Measurements from ENCODE around the gene TSR1. TPM values are rescaled to one million over a fixed set of nuclear protein-coding genes. Genes with fewer than 3 reads are reported as not detected.

The TSR1 gene
- polyA plus RNA-seq, 3 donors = 8.1 to 10.8 (median 9.3) TPM

DNA sequence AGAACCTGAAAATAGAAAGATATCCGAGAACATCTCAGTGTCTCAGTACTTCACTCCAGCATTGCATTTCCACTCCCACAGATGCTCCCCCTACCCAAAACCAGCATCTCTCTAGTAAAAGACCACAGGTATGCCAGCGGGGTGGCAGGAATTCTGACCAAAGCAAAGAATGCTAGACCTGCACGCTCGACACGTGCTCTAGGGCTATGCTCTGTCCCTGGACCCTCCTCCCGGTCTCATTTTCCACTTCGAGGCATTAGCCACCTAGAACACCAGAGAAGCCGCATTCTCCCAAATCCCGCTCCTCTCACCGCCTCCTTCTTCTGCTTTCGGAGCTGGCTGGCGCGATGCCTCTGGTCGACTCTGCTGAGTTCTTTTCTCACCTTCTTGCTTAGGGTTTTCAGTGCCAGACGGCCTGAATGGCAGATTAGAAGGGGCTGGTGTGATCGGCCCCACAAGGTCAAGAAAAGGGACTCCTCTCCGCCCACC is 487 bp downstream of the TSR1 start:
- H3K4me3 ChIP-seq (replicated peaks in 1 of 3; ENCODE audit: low read depth in 2 of 3, low read length in 3 of 3) = peak overlapping the region; percentile 84 to 91 (median 88)
- peak overlapping the region; percentile 95 to 97 for H3K4me3 Mint-ChIP-seq
- no peaks in the 10 kb centered on the region for H3K27me3 ChIP-seq (ENCODE audit: control insufficient read depth in 2 of 2, insufficient read depth in 2 of 2, low read length in 2 of 2)
- H3K36me3 ChIP-seq (replicated peaks in 1 of 2; ENCODE audit: control insufficient read depth in 1 of 2, insufficient read depth in 2 of 2, low read length in 2 of 2) = peaks cover 42 to 44% of the 10 kb centered on the region in 2 donors
- H3K36me3 Mint-ChIP-seq = no peaks in the 10 kb centered on the region
- H2AFZ ChIP-seq (ENCODE audit: insufficient read depth, low read depth, low read length, poor library complexity, severe bottlenecking) = peak overlapping the region; percentile 96
- peak overlapping the region; percentile 68 to 94 (median 81) for H3K27ac Mint-ChIP-seq
- TF ChIP-seq CTCF (IDR thresholded peaks at IDR 0.05) = no peak
- intact Hi-C loops (cut with micrococcal nuclease) = loop anchor here in 1 of 2 donors (5.0 kb wide), 1 partner anchor 33 kb away; the partner anchor contains the start of genes SMG6 and SRR
- peak overlapping the region; percentile 74 for H3K9ac ChIP-seq (ENCODE audit: insufficient read depth, low read length, poor library complexity, severe bottlenecking)
- peaks cover 15% of the 10 kb centered on the region for H3K4me1 Mint-ChIP-seq
- H3K79me2 ChIP-seq (ENCODE audit: insufficient read depth, low read length) = peaks cover 18% of the 10 kb centered on the region
- peaks cover 0 to 4% (median 0%) of the 10 kb centered on the region in 3 donors for H3K27me3 Mint-ChIP-seq (ENCODE audit: low read depth in 3 of 3)
- no peaks in the 10 kb centered on the region for H3K9me3 ChIP-seq (replicated peaks in 1 of 2; ENCODE audit: control insufficient read depth in 1 of 2, insufficient read depth in 1 of 2, low read length in 2 of 2)
- no peaks in the 10 kb centered on the region for H3K9me3 Mint-ChIP-seq
- H4K20me1 ChIP-seq (ENCODE audit: insufficient read depth, low read length) = peaks cover 6% of the 10 kb centered on the region
- H3K4me2 ChIP-seq (replicated peaks; ENCODE audit: extremely low read depth, low read length, poor library complexity, severe bottlenecking) = peak overlapping the region; percentile 100
- peak overlapping the region in 1 of 2 donors; percentile 73 for H3K27ac ChIP-seq (ENCODE audit: low read depth in 1 of 2, low read length in 2 of 2)
- DNase-seq = no peak
- peaks cover 20 to 25% of the 10 kb centered on the region in 2 donors for H3K4me1 ChIP-seq (ENCODE audit: control insufficient read depth in 1 of 2, insufficient read depth in 2 of 2, low read length in 2 of 2)
- 9% methylated on average over 10 of the region's 17 CpGs for WGBS (ENCODE audit: insufficient coverage)

DNA sequence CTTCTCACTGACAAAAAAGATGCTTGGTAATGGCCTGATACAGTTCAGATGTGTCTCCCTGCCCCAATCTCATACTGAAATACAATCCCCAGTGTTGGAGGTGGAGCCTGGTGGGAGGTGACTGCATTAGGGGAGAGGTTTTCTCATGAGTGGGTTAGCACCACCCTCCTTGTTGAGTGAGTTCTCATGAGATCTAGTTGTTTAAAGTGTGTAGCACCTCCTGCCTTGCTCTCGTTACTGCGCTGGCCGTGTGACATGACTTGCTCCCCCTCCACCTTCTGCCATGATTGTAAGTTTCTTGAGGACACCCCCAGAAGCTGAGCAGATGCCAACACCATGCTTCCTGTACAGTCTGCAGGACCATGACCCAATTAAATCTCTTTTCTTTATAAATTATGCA is 5.0 kb downstream of the TSR1 start:
- Mint-ChIP-seq H3K4me3 (no peak overlapping the region), H3K27ac (no peak overlapping the region), H3K4me1 (peaks cover 9% of the 10 kb centered on the region), H3K36me3 (peaks cover 4 to 23% of the 10 kb centered on the region in 2 donors), H3K9me3 (no peaks in the 10 kb centered on the region), H3K27me3 (ENCODE audit: low read depth in 3 of 3) (no peaks in the 10 kb centered on the region)
- H3K27ac ChIP-seq (ENCODE audit: low read depth in 1 of 2, low read length in 2 of 2) = no peak overlapping the region
- H4K20me1 ChIP-seq (ENCODE audit: insufficient read depth, low read length) = no peaks in the 10 kb centered on the region
- intact Hi-C loops (cut with micrococcal nuclease) = no loop called here
- H3K9me3 ChIP-seq (replicated peaks in 1 of 2; ENCODE audit: control insufficient read depth in 1 of 2, insufficient read depth in 1 of 2, low read length in 2 of 2) = no peaks in the 10 kb centered on the region
- H3K27me3 ChIP-seq (ENCODE audit: control insufficient read depth in 2 of 2, insufficient read depth in 2 of 2, low read length in 2 of 2) = no peaks in the 10 kb centered on the region
- H3K36me3 ChIP-seq (replicated peaks in 1 of 2; ENCODE audit: control insufficient read depth in 1 of 2, insufficient read depth in 2 of 2, low read length in 2 of 2) = peaks cover 76 to 88% of the 10 kb centered on the region in 2 donors
- peaks cover 18% of the 10 kb centered on the region for H3K79me2 ChIP-seq (ENCODE audit: insufficient read depth, low read length)
- no peak overlapping the region for H2AFZ ChIP-seq (ENCODE audit: insufficient read depth, low read depth, low read length, poor library complexity, severe bottlenecking)
- WGBS (ENCODE audit: insufficient coverage) = 100% methylated on average over 2 of the region's 3 CpGs
- H3K4me3 ChIP-seq (replicated peaks in 1 of 3; ENCODE audit: low read depth in 2 of 3, low read length in 3 of 3) = no peak overlapping the region
- no peak overlapping the region for H3K4me2 ChIP-seq (replicated peaks; ENCODE audit: extremely low read depth, low read length, poor library complexity, severe bottlenecking)
- no peak for DNase-seq
- no peak overlapping the region for H3K9ac ChIP-seq (ENCODE audit: insufficient read depth, low read length, poor library complexity, severe bottlenecking)
- no peak for TF ChIP-seq CTCF (IDR thresholded peaks at IDR 0.05)
- H3K4me1 ChIP-seq (ENCODE audit: control insufficient read depth in 1 of 2, insufficient read depth in 2 of 2, low read length in 2 of 2) = peaks cover 9 to 11% of the 10 kb centered on the region in 2 donors

Data from CD14-positive monocyte (primary cell).